Esophagus squamous epithelium (tissue), 4 donors: ENCODE data around the gene KCNAB1.

ENCODE experiments used
- POLR2A ChIP-seq, 4 donors: fragments of 450-650 bp; IDR thresholded peaks; one replicate each; pipeline ENCODE4 v1.6.1; 2017; ENCODE audit warnings: antibody characterized with exemption in 4 of 4, mild to moderate bottlenecking in 4 of 4, moderate library complexity in 3 of 4
- TF ChIP-seq, protein P1 (sequence below), 6 experiments: fragments of 450-650 bp in 4 of 6; fragments of 200-600 bp in 2 of 6; sonication (generic) in 2 of 6; IDR thresholded peaks; one replicate each; pipeline ENCODE4 v1.5.1; 2016 to 2019; ENCODE audit warnings: antibody characterized with exemption in 6 of 6, mild to moderate bottlenecking in 4 of 6, moderate library complexity in 4 of 6

- TF ChIP-seq, protein P1, sequence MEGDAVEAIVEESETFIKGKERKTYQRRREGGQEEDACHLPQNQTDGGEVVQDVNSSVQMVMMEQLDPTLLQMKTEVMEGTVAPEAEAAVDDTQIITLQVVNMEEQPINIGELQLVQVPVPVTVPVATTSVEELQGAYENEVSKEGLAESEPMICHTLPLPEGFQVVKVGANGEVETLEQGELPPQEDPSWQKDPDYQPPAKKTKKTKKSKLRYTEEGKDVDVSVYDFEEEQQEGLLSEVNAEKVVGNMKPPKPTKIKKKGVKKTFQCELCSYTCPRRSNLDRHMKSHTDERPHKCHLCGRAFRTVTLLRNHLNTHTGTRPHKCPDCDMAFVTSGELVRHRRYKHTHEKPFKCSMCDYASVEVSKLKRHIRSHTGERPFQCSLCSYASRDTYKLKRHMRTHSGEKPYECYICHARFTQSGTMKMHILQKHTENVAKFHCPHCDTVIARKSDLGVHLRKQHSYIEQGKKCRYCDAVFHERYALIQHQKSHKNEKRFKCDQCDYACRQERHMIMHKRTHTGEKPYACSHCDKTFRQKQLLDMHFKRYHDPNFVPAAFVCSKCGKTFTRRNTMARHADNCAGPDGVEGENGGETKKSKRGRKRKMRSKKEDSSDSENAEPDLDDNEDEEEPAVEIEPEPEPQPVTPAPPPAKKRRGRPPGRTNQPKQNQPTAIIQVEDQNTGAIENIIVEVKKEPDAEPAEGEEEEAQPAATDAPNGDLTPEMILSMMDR (IDR thresholded peaks at IDR 0.05), result no peak
- TF ChIP-seq POLR2A (IDR thresholded peaks at IDR 0.05), result no peak
Measured at GRCh38 chr3:156383441-156384025, 263.2 kb downstream of the KCNAB1 start.
